NCI-H1105 (cell line): ENCODE results near the gene STYX.
"Not testable (repeated sequence)": the region's sequence is repeated elsewhere in the genome, so short reads cannot be mapped to it uniquely, and the experiment has no call there.

ENCODE experiments used
- DNase-seq: peaks from one replicate; lab custom pipeline; 2025; lab: John Stamatoyannopoulos, UW

The STYX gene

GRCh38 chr14:52724360-52724644 lies 5.7 kb upstream of the STYX start:
- no peak for DNase-seq

- not testable (repeated sequence) for DNase-seq
Measured at GRCh38 chr14:52727509-52727908, 2.5 kb upstream of the STYX start.

GRCh38 chr14:52729035-52729434 lies 931 bp upstream of the STYX start:
- not testable (repeated sequence) for DNase-seq

GRCh38 chr14:52729585-52729924 lies 411 bp upstream of the STYX start:
- DNase-seq, result no peak

- DNase-seq, result no peak
Measured at GRCh38 chr14:52730709-52731111, 744 bp downstream of the STYX start.

- no peak for DNase-seq
Measured at GRCh38 chr14:52733824-52734223, 3.9 kb downstream of the STYX start.

GRCh38 chr14:52735921-52736489 lies 6.0 kb downstream of the STYX start:
- no peak for DNase-seq

DNA sequence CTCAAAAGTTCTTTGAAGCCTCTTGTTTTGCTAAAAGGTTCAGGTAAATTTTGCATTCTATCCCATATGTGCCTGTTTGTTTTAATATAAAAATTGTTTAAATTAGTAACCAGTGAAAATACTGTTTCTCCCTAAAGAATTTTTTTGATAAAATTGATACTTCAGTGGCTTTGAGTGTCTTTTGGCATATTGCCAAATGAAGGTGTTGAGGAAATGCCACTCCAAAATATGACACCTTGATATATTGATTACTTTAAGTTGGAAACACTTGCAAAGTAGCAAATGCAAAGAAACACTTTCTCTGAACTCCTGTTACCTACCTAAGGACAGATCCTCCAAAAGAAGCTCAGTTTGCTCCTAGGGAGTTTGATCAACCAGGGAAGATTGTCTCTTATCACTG lies 8.4 kb downstream of the STYX start:
- no peak for DNase-seq

GRCh38 chr14:52740751-52741150 lies 10.8 kb downstream of the STYX start:
- DNase-seq, result no peak

DNA sequence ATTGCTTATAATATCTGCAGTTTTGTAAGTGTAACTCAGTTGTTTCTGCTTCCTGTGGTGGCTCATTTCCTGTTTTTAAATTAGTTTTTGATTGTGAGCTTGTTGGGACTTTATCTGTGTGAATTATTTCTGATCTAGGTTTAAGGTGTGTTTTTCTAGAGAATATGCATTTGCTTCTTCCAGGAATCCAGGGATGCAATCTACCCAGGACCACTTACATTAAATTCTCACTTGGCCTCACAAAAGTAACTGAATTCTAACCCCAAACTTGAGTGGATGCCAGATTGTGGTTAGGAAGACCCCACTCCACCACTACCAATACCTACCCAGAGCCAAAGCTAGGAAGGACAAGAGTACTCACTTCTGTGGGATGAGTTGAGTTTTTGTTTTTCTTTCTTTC lies 11.9 kb downstream of the STYX start:
- no peak for DNase-seq

- DNase-seq, result no peak
Measured at GRCh38 chr14:52748647-52749292, 18.8 kb downstream of the STYX start.

DNA sequence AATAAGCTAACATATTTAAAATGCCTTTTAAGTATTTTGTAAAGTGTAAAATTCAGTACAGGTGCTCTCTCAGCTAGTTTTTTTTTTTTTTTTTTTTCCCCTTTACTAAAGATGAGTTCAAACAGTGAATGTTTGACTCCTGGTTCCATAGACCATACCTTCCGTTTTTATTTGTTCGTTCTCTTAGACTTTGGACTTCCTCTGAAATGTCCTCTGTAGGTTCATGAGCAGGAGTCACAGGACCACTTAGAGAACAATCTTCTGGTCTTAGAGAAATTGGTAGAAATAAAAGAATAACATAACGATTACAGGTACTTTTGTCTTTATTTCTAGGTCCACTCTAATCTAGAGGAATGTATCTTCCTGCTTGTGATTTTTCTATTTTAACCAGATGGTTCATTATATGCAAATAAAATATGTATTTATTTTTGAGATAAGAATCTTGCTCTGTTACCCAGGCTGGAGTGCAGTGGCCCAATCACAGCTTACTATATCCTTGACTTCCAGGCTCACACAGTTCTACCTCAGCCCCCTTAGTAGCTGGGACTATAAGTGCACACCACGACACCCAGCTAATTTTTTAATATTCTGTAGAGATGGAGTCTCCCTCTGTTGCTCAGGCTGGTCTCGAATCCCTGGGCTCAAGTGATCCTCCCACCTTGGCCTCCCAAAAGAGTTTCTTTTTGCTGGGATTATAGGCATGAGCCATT lies 25.8 kb downstream of the STYX start:
- DNase-seq, result no peak

DNA sequence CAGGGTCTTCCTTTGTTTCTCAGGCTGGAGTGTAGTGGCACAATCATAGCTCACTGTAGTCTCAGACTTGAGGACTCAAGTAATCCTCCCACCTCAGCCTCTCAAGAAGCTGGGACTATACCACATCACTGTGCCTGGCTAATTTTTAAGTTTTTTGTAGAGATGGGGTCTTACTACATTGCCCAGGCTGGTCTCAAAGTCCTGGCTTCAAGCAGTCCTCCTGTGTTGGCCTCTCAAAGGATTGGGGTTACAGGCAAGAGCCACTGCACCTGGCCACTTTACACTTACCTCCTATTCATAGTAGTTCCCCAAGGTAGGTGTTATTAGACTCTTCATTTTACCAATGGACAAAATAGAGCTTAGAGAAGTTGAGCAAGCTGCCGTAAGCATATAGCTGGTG lies 29.2 kb downstream of the STYX start:
- DNase-seq, result no peak

DNA sequence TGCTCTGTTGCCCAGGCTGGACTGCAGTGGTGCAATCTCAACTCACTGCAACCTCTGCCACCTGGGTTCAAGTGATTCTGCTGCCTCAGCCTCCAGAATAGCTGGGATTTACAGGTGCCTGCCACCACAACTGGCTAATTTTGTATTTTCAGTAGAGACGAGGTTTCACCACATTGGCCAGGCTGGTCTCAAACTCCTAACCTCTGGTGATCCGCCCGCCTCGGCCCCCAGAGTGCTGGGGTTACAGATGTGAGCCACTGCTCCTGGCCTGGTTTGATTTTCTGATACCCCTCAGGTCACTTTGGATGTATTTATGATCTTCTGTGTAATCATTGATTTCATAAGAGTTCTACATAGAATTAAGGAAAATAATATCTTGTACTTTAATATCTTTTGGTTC lies 33.0 kb downstream of the STYX start:
- DNase-seq, result not testable (repeated sequence)

- no peak for DNase-seq
Measured at GRCh38 chr14:52767058-52767833, 37.3 kb downstream of the STYX start.

GRCh38 chr14:52769887-52770286 lies 39.9 kb downstream of the STYX start:
- no peak for DNase-seq

- DNase-seq, result no peak
Measured at GRCh38 chr14:52776816-52777215, 46.9 kb downstream of the STYX start.

DNA sequence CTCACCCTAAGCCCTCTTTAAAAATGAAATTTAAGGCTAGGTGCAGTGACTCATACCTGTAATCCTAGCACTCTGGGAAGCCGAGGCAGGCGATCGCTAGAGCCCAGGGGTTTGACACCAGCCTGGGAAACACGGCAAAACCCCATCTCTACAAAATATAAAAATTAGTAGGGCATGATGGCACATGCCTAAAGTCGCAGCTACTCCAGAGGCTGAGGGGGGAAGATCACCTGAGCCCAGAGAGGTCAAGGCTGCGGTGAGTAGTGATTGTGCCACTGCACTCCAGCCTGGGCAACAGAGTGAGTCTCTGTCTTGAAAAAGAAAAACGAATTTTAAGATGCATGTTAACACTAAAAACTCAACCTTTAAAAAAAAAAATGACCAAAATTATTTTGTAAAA lies 48.7 kb downstream of the STYX start:
- no peak for DNase-seq

GRCh38 chr14:52780893-52781292 lies 50.9 kb downstream of the STYX start:
- no peak for DNase-seq

DNA sequence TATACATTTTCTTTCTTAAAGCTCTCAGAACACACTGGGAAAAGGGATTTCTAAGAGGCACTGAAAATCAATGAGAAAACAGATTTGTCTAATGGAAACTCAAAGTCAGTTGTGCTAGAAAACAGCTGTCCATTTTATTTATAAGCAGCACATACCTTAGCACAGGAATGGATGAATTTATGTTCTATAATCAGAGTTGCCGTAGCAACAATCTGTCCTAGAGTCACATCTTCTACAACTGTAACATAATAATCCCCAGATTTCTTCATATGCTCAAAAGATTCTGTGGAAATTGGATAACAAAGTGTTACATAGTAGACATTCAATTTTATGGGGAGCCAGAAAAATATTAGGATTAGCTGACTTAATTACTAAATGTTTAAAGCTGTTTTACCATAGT lies 51.7 kb downstream of the STYX start:
- no peak for DNase-seq

GRCh38 chr14:52783206-52783605 lies 53.2 kb downstream of the STYX start:
- DNase-seq, result no peak

GRCh38 chr14:52786887-52787286 lies 56.9 kb downstream of the STYX start:
- DNase-seq, result no peak

DNA sequence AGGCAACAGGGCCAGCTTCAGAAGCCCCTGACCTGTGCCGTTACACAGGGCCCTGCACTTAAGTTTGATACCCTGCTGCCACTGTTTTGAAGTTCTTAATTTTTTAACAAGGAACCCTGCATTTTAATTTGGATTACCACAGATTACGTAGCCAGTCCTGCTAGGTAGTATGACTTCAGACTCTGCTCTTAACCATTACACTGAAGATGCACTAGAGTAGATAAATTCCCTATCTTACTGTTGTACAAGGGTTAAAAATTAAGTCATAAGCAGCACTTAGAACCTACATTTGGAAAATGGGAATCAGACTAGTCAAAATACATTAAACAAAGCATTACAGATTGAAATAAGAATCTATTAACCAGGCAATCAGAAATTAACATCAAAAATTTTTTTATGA lies 59.2 kb downstream of the STYX start:
- no peak for DNase-seq
